ENCODE data around the gene MYBPC3.

MYBPC3 gene

DNA sequence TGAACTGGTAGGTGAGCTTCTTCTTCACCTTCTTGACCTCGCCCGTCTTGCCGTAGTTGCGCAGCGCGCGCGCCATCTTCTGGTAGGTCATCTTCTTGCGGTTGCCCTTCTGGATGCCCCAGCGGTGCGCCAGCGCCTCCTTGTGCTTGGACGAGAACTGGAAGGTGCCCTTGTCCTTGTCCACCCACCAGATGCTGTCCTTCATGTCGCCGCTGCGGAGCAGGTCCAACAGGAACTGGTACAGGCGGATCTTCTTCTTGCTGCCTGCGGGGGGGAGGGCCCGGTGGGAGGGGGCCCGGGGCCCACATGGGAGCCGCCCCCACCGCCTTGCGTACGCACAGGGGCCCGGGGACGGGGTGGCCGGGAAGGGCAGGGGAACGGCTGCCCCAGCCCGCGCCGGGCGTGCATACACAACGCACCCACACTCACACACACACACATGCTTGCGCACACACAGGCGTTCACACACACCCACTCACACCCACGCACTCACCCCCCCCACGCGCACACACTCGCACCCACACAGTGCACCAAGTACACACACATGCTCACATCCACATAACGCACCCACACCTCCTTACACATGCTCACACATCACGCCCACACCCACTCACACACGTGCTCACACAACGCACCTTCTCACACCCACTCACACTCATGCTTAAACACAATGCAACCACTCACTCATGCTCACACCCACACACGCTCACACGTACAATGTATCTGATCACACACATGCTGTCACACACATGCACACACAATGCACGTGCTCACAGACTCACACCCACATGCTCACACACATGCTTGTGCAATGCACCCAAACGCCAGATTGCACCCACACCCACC is 3.0 kb upstream of the MYBPC3 start:
- Histone ChIP-seq H3K27ac (ENCODE audit: low read depth, low read length) (no peak overlapping the region; the same call in 1 of the 2 replicates), H3K27me3 (ENCODE audit: control insufficient read depth, insufficient read depth, low read length) (no peaks in the 10 kb centered on the region), H3K4me1 (ENCODE audit: control insufficient read depth, insufficient read depth, low read length) (peaks cover 16% of the 10 kb centered on the region), H3K9me3 (ENCODE audit: control insufficient read depth, insufficient read depth, low read depth, low read length) (peaks cover 9% of the 10 kb centered on the region; the same call in 1 of the 2 replicates), H3K9ac (ENCODE audit: low read length) (no peak overlapping the region), H3K36me3 (ENCODE audit: control insufficient read depth, insufficient read depth, low read length) (no peaks in the 10 kb centered on the region), H3K4me3 (ENCODE audit: low read depth, low read length) (peak overlapping the region; percentile 28)

GRCh38 chr11:47354913-47355282 is 2.4 kb upstream of the MYBPC3 start:
- Histone ChIP-seq H3K27me3 (ENCODE audit: control insufficient read depth, insufficient read depth, low read length) (no peaks in the 10 kb centered on the region), H3K36me3 (ENCODE audit: control insufficient read depth, insufficient read depth, low read length) (no peaks in the 10 kb centered on the region), H3K27ac (ENCODE audit: low read depth, low read length) (no peak overlapping the region; the same call in 1 of the 2 replicates), H3K9ac (ENCODE audit: low read length) (no peak overlapping the region), H3K9me3 (ENCODE audit: control insufficient read depth, insufficient read depth, low read depth, low read length) (peaks cover 9% of the 10 kb centered on the region; the same call in 1 of the 2 replicates), H3K4me1 (ENCODE audit: control insufficient read depth, insufficient read depth, low read length) (peaks cover 16% of the 10 kb centered on the region), H3K4me3 (ENCODE audit: low read depth, low read length) (peak overlapping the region; percentile 28)

DNA sequence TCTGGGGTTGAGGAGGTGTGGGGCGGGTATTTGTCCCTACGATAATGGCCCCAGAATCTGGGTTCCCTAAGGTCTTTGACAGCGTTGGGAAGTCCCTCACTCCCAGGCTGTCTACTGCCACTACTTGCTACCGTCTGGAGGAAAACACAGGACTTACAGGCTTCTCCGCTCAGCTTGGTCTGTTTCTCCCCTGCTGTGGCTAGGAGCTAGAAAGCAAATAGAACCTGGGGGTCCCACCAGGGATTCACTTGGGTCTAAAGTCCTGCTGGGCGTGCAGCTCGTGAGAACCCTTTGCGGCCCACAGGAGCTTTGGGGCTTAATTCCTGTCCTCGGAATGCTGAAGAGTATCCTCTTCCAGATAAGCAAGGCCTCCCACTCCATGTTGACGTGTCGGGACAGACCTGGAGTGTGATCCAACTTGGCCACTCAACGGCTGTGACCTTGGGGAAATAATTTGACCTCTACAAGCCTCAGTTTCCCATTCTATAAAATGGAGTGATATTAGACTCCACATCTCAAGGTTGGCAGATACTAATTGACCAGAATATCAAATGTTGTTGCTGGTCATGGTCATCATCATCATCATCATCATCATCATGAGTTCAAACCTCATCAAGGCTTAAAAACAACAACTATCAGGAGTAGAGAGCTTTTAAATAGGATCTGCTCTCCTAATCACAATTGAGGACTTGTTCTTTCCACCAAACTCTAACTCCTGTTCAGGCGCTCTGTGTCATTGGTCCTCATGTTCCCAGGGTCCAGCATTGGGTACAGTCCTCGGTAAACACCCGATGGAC is 1.7 kb upstream of the MYBPC3 start:
- H3K27ac ChIP-seq (ENCODE audit: low read depth, low read length), result no peak overlapping the region
- H3K4me3 ChIP-seq (ENCODE audit: low read depth, low read length), result peak overlapping the region; percentile 28
- no peaks in the 10 kb centered on the region for H3K27me3 ChIP-seq (ENCODE audit: control insufficient read depth, insufficient read depth, low read length)
- peaks cover 16% of the 10 kb centered on the region for H3K4me1 ChIP-seq (ENCODE audit: control insufficient read depth, insufficient read depth, low read length)
- no peaks in the 10 kb centered on the region for H3K36me3 ChIP-seq (ENCODE audit: control insufficient read depth, insufficient read depth, low read length)
- peaks cover 9% of the 10 kb centered on the region; the same call in 1 of the 2 replicates for H3K9me3 ChIP-seq (ENCODE audit: control insufficient read depth, insufficient read depth, low read depth, low read length)
- no peak overlapping the region for H3K9ac ChIP-seq (ENCODE audit: low read length)

- Histone ChIP-seq H3K9ac (ENCODE audit: low read length) (no peak overlapping the region), H3K4me3 (ENCODE audit: low read depth, low read length) (no peak overlapping the region), H3K9me3 (ENCODE audit: control insufficient read depth, insufficient read depth, low read depth, low read length) (peaks cover under 1% of the 10 kb centered on the region; the same call in 1 of the 2 replicates), H3K36me3 (ENCODE audit: control insufficient read depth, insufficient read depth, low read length) (no peaks in the 10 kb centered on the region), H3K27ac (ENCODE audit: low read depth, low read length) (no peak overlapping the region), H3K4me1 (ENCODE audit: control insufficient read depth, insufficient read depth, low read length) (peaks cover 16% of the 10 kb centered on the region), H3K27me3 (ENCODE audit: control insufficient read depth, insufficient read depth, low read length) (no peaks in the 10 kb centered on the region)
Measured at GRCh38 chr11:47351156-47352126, 1.1 kb downstream of the MYBPC3 start.

DNA sequence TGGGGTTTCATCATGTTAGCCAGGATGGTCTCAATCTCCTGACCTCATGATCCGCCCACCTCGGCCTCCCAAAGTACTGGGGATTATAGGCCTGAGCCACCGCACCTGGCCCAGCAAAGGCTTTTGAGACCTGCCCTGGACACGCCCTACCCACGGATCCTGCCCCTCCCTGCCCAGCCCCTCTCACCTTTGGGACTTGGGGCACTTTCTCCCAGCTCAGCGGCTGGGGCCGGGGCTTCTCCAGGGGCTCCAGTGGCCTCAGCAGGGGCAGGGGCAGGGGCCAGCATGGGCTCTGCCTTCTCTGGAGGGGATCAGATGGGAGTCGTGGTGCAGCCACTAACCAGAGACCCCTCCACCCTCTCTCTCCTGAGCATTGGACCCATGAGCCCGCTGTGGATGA is 2.2 kb downstream of the MYBPC3 start:
- H3K27ac ChIP-seq (ENCODE audit: low read depth, low read length), result no peak overlapping the region

GRCh38 chr11:47349521-47350095 is 2.9 kb downstream of the MYBPC3 start:
- Histone ChIP-seq H3K27me3 (ENCODE audit: control insufficient read depth, insufficient read depth, low read length) (no peaks in the 10 kb centered on the region), H3K4me1 (ENCODE audit: control insufficient read depth, insufficient read depth, low read length) (peaks cover 15% of the 10 kb centered on the region), H3K27ac (ENCODE audit: low read depth, low read length) (no peak overlapping the region), H3K9me3 (ENCODE audit: control insufficient read depth, insufficient read depth, low read depth, low read length) (no peaks in the 10 kb centered on the region), H3K36me3 (ENCODE audit: control insufficient read depth, insufficient read depth, low read length) (no peaks in the 10 kb centered on the region), H3K9ac (ENCODE audit: low read length) (no peak overlapping the region), H3K4me3 (ENCODE audit: low read depth, low read length) (no peak overlapping the region)

More for the DNA sequence above, 2.2 kb downstream of the MYBPC3 start:
- no peak overlapping the region for H3K4me3 ChIP-seq (ENCODE audit: low read depth, low read length)
- peaks cover 16% of the 10 kb centered on the region for H3K4me1 ChIP-seq (ENCODE audit: control insufficient read depth, insufficient read depth, low read length)
- no peaks in the 10 kb centered on the region for H3K36me3 ChIP-seq (ENCODE audit: control insufficient read depth, insufficient read depth, low read length)
- no peak overlapping the region for H3K9ac ChIP-seq (ENCODE audit: low read length)
- H3K9me3 ChIP-seq (ENCODE audit: control insufficient read depth, insufficient read depth, low read depth, low read length), result no peaks in the 10 kb centered on the region
- no peaks in the 10 kb centered on the region for H3K27me3 ChIP-seq (ENCODE audit: control insufficient read depth, insufficient read depth, low read length)

- Histone ChIP-seq H3K4me1 (ENCODE audit: control insufficient read depth, insufficient read depth, low read length) (peaks cover 12% of the 10 kb centered on the region; the same call in 1 of the 2 replicates), H3K27me3 (ENCODE audit: control insufficient read depth, insufficient read depth, low read length) (no peaks in the 10 kb centered on the region), H3K9me3 (ENCODE audit: control insufficient read depth, insufficient read depth, low read depth, low read length) (no peaks in the 10 kb centered on the region), H3K27ac (ENCODE audit: low read depth, low read length) (no peak overlapping the region), H3K36me3 (ENCODE audit: control insufficient read depth, insufficient read depth, low read length) (no peaks in the 10 kb centered on the region), H3K9ac (ENCODE audit: low read length) (no peak overlapping the region), H3K4me3 (ENCODE audit: low read depth, low read length) (no peak overlapping the region)
Measured at GRCh38 chr11:47348859-47349258, 3.6 kb downstream of the MYBPC3 start.

DNA sequence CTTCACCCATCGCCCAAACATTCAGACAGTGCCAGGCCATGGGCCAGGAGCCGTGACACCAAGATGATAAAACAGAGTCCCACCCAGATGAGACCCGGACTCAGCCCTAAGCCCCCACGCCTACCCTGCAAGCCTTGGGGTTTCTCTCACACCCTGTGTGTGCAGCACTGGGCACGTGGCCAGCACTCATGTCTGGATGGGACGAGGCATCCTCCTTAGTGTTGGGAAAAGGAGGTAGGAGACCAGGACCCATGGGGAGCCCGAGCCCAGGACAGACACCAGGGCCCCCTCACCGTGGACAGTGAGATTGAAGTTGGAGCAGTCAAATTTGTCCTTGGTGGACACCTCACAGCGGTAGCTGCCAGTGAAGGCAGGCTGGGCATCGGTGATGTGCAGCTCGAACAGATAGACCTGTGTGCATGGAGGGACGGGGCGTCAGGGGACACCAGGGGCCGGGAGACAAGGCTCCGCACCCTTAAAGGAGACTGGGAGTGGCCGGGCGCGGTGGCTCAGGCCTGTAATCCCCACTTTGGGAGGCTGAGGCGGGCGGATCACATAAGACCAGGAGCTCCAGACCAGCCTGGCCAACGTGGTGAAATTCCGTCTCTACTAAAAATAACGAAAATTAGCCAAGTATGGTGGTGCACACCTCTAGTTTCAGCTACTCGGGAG is 4.2 kb downstream of the MYBPC3 start:
- Histone ChIP-seq H3K36me3 (ENCODE audit: control insufficient read depth, insufficient read depth, low read length) (no peaks in the 10 kb centered on the region), H3K27me3 (ENCODE audit: control insufficient read depth, insufficient read depth, low read length) (no peaks in the 10 kb centered on the region), H3K27ac (ENCODE audit: low read depth, low read length) (no peak overlapping the region), H3K4me3 (ENCODE audit: low read depth, low read length) (no peak overlapping the region), H3K9me3 (ENCODE audit: control insufficient read depth, insufficient read depth, low read depth, low read length) (no peaks in the 10 kb centered on the region), H3K4me1 (ENCODE audit: control insufficient read depth, insufficient read depth, low read length) (peaks cover 12% of the 10 kb centered on the region; the same call in 1 of the 2 replicates), H3K9ac (ENCODE audit: low read length) (no peak overlapping the region)

DNA sequence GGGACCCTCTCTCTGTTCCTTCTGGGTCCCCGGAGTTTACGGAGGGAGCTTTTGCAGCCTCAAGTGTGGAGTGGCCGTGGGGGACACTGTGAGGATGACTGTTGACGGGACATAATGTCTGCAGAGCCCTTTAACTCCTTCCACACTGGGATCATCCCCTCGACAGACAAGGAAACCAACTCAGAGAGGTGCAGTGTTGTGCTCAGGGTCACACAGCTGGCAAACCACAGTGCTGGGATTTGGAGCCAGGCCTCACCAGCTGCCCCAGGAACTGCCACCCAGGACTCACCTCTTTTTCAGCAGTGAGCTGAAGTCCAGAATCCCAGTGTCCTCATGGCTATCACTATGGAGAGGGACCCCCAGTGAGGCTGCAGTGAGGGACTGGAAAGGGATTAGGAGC is 5.4 kb downstream of the MYBPC3 start:
- Histone ChIP-seq H3K9me3 (ENCODE audit: control insufficient read depth, insufficient read depth, low read depth, low read length) (no peaks in the 10 kb centered on the region), H3K4me3 (ENCODE audit: low read depth, low read length) (no peak overlapping the region), H3K9ac (ENCODE audit: low read length) (no peak overlapping the region), H3K36me3 (ENCODE audit: control insufficient read depth, insufficient read depth, low read length) (no peaks in the 10 kb centered on the region), H3K27me3 (ENCODE audit: control insufficient read depth, insufficient read depth, low read length) (no peaks in the 10 kb centered on the region), H3K4me1 (ENCODE audit: control insufficient read depth, insufficient read depth, low read length) (peaks cover 12% of the 10 kb centered on the region; the same call in 1 of the 2 replicates), H3K27ac (ENCODE audit: low read depth, low read length) (no peak overlapping the region)
